GM23338 (cell line): Measurements from ENCODE around the gene HOXA11. TPM values are rescaled to one million over a fixed set of nuclear protein-coding genes. Genes with fewer than 3 reads are reported as not detected.

Experiments
- ATAC-seq: fragments of 200-7000 bp; cut with Tn5 transposase; 3 replicates; pipeline ENCODE4 v1.9.1; 2020
- DNase-seq: peaks from one replicate; pipeline ENCODE4 v3.0.0-alpha.2; 2015; ENCODE audit warnings: low spot score
- H2AFZ ChIP-seq: fragments of 200-600 bp; sonication (generic); 2 replicates; pipeline ENCODE4 v1.8.0; 2016; ENCODE audit warnings: antibody characterized with exemption, mild to moderate bottlenecking, moderate library complexity
- H3F3A ChIP-seq: fragments of 200-600 bp; sonication (generic); replicated peaks from 2 replicates; pipeline ENCODE4 v1.8.0; 2017; ENCODE audit warnings: antibody characterized with exemption, mixed run types, low read depth
- H3K27ac ChIP-seq: fragments of 200-600 bp; sonication (generic); 2 replicates; pipeline ENCODE4 v1.6.1; 2016; ENCODE audit warnings: low read depth
- H3K27me3 ChIP-seq: fragments of 200-600 bp; sonication (generic); 2 replicates; pipeline ENCODE4 v1.8.0; 2016; ENCODE audit warnings: mild to moderate bottlenecking, mixed run types, moderate library complexity; ENCODE audit not compliant: insufficient read depth
- H3K36me3 ChIP-seq: fragments of 200-600 bp; sonication (generic); 2 replicates; pipeline ENCODE4 v1.8.0; 2016; ENCODE audit warnings: mild to moderate bottlenecking; ENCODE audit not compliant: insufficient read depth
- H3K4me1 ChIP-seq: fragments of 200-600 bp; sonication (generic); 2 replicates; pipeline ENCODE4 v1.8.0; 2016; ENCODE audit warnings: mild to moderate bottlenecking, moderate library complexity; ENCODE audit not compliant: insufficient read depth
- H3K4me2 ChIP-seq: fragments of 200-600 bp; sonication (generic); 2 replicates; pipeline ENCODE4 v1.7.1; 2017; ENCODE audit warnings: mixed run types
- H3K4me3 ChIP-seq: fragments of 200-600 bp; sonication (generic); 2 replicates; pipeline ENCODE4 v1.6.1; 2016; ENCODE audit warnings: mixed run types
- H3K79me2 ChIP-seq: fragments of 200-600 bp; sonication (generic); replicated peaks from 2 replicates; pipeline ENCODE4 v1.8.0; 2017; ENCODE audit warnings: mild to moderate bottlenecking; ENCODE audit not compliant: insufficient read depth
- H3K9me2 ChIP-seq: fragments of 200-600 bp; sonication (generic); 2 replicates; pipeline ENCODE4 v1.8.0; 2017; ENCODE audit not compliant: insufficient read depth
- H4K20me1 ChIP-seq: fragments of 200-600 bp; sonication (generic); replicated peaks from 2 replicates; pipeline ENCODE4 v1.8.0; 2017; ENCODE audit warnings: mild to moderate bottlenecking; ENCODE audit not compliant: insufficient read depth
- H3K27ac Mint-ChIP-seq: 2 replicates; pipeline ENCODE4 v1.8.0; 2020; ENCODE audit warnings: inconsistent platforms, mild to moderate bottlenecking, moderate library complexity, mixed read lengths
- H3K27me3 Mint-ChIP-seq: 3 replicates; pipeline ENCODE4 v1.8.0; 2022; ENCODE audit warnings: low read depth, mild to moderate bottlenecking, moderate library complexity, mixed read lengths, inconsistent platforms; ENCODE audit not compliant: insufficient read depth, poor library complexity
- H3K36me3 Mint-ChIP-seq: 3 replicates; pipeline ENCODE4 v1.8.0; 2021; ENCODE audit warnings: low read depth, mild to moderate bottlenecking, inconsistent platforms, moderate library complexity, mixed read lengths
- H3K4me1 Mint-ChIP-seq: 3 replicates; pipeline ENCODE4 v1.8.0; 2020; ENCODE audit warnings: mild to moderate bottlenecking, inconsistent platforms, mixed read lengths
- H3K4me3 Mint-ChIP-seq: 3 replicates; pipeline ENCODE4 v1.8.0; 2021; ENCODE audit warnings: moderate library complexity, mild to moderate bottlenecking, inconsistent platforms, mixed read lengths
- H3K9me3 Mint-ChIP-seq: 3 replicates; pipeline ENCODE4 v1.8.0; 2020; ENCODE audit warnings: moderate library complexity, mild to moderate bottlenecking, inconsistent platforms, mixed read lengths
- ETS1 ChIP-seq: IDR thresholded peaks from 2 replicates; pipeline ENCODE4 v1.6.1; 2016; ENCODE audit warnings: antibody characterized with exemption
- EZH2 ChIP-seq: fragments of 200-600 bp; sonication (generic); IDR thresholded peaks from one replicate; pipeline ENCODE4 v1.8.0; 2017; ENCODE audit warnings: antibody characterized with exemption, mild to moderate bottlenecking, low read depth; ENCODE audit not compliant: unreplicated experiment
- EZH2phosphoT487 ChIP-seq: fragments of 200-600 bp; sonication (generic); IDR thresholded peaks from one replicate; pipeline ENCODE4 v1.8.1; 2018; ENCODE audit warnings: antibody characterized with exemption; ENCODE audit not compliant: unreplicated experiment
- JUNB ChIP-seq: IDR thresholded peaks from one replicate; pipeline ENCODE4 v1.6.1; 2016; ENCODE audit warnings: antibody characterized with exemption; ENCODE audit not compliant: unreplicated experiment
- POLR2AphosphoS5 ChIP-seq: IDR thresholded peaks from 2 replicates; pipeline ENCODE4 v1.6.1; 2016; ENCODE audit warnings: antibody characterized with exemption, low read depth
- REST ChIP-seq: IDR thresholded peaks from one replicate; pipeline ENCODE4 v1.6.1; 2018; ENCODE audit warnings: antibody characterized with exemption; ENCODE audit not compliant: unreplicated experiment
- ZNF331 ChIP-seq: fragments of 250-450 bp; sonication (Bioruptor Pico); IDR thresholded peaks from 2 replicates; pipeline ENCODE4 v1.5.0; 2020; ENCODE audit warnings: low read depth, mild to moderate bottlenecking, moderate library complexity
- ZNF462 ChIP-seq: fragments of 250-450 bp; sonication (Bioruptor Pico); IDR thresholded peaks from 2 replicates; pipeline ENCODE4 v1.5.0; 2020; ENCODE audit warnings: mild to moderate bottlenecking, moderate library complexity
- polyA plus RNA-seq: library from polyadenylated mRNA; unstranded; fragments of >200 nt; fragmentation: Nextera tagmentation; extraction: Ambion mirVana; gene quantifications from 2 replicates; pipeline ENCODE4 v1.2.1, GENCODE V29; 2016
- total RNA-seq: library from RNA; depleted of rRNA; stranded (reverse); fragments of >200 nt; shearing (Covaris generic); gene quantifications from 2 replicates; pipeline ENCODE4 v1.2.3, GENCODE V29; 2014

The HOXA11 gene
- total and polyA plus RNA-seq, 2 experiments from 2014 or later: not detected

- no peak for TF ChIP-seq ETS1
- TF ChIP-seq REST: no peak
- TF ChIP-seq ZNF331 (CRISPR knock-in tag): no peak
- TF ChIP-seq JUNB: no peak
Measured at GRCh38 chr7:27194686-27195379, 9.8 kb upstream of the HOXA11 start (continued).

- Histone ChIP-seq H3K36me3 (no peaks in the 10 kb centered on the region), H3K4me1 (peaks cover 26% of the 10 kb centered on the region), H3K9me2 (no peaks in the 10 kb centered on the region), H4K20me1 (peaks cover 33% of the 10 kb centered on the region), H3K27ac (no peak overlapping the region), H3K27me3 (peaks cover 100% of the 10 kb centered on the region), H2AFZ (no peak overlapping the region), H3K4me3 (no peak overlapping the region), H3F3A (peaks cover 32% of the 10 kb centered on the region), H3K4me2 (no peak overlapping the region), H3K79me2 (no peaks in the 10 kb centered on the region)
- H3K4me3 Mint-ChIP-seq: no peak overlapping the region
- H3K36me3 Mint-ChIP-seq: no peaks in the 10 kb centered on the region
- peaks cover 95% of the 10 kb centered on the region for H3K27me3 Mint-ChIP-seq
- no peak for DNase-seq
- H3K9me3 Mint-ChIP-seq: no peaks in the 10 kb centered on the region
- H3K27ac Mint-ChIP-seq: no peak overlapping the region
- no peak for ATAC-seq
- TF ChIP-seq ZNF462: no peak
- TF ChIP-seq EZH2: peak; percentile 5
- no peak for TF ChIP-seq EZH2phosphoT487
- no peak for TF ChIP-seq POLR2AphosphoS5
- H3K4me1 Mint-ChIP-seq: peaks cover 12% of the 10 kb centered on the region
Measured at GRCh38 chr7:27194002-27194352, 8.9 kb upstream of the HOXA11 start.
